RPMI8226 (cell line): Measurements from ENCODE around the gene SLC34A1.
"Not testable (repeated sequence)": the region's sequence is repeated elsewhere in the genome, so short reads cannot be mapped to it uniquely, and the experiment has no call there.

Experiments used
- DNase-seq: peaks from one replicate; pipeline ENCODE4 v3.0.0-alpha.2; 2015

Gene SLC34A1

GRCh38 chr5:177369645-177370440 is 14.4 kb upstream of the SLC34A1 start:
- peak; percentile 53 for DNase-seq

- DNase-seq, result no peak
Measured at GRCh38 chr5:177370488-177371119, 13.6 kb upstream of the SLC34A1 start.

- no peak for DNase-seq
Measured at GRCh38 chr5:177371120-177372033, 12.9 kb upstream of the SLC34A1 start.

GRCh38 chr5:177372034-177372896 is 12.0 kb upstream of the SLC34A1 start:
- DNase-seq, result no peak

GRCh38 chr5:177372910-177373309 is 11.3 kb upstream of the SLC34A1 start:
- DNase-seq, result no peak

- DNase-seq, result no peak
Measured at GRCh38 chr5:177373806-177374205, 10.4 kb upstream of the SLC34A1 start.

GRCh38 chr5:177374211-177374610 is 10.0 kb upstream of the SLC34A1 start:
- no peak for DNase-seq

- DNase-seq, result not testable (repeated sequence)
Measured at GRCh38 chr5:177375516-177375915, 8.7 kb upstream of the SLC34A1 start.

- no peak for DNase-seq
Measured at GRCh38 chr5:177376107-177376506, 8.1 kb upstream of the SLC34A1 start.

GRCh38 chr5:177377851-177378776 is 6.1 kb upstream of the SLC34A1 start:
- no peak for DNase-seq

GRCh38 chr5:177378884-177379883 is 5.0 kb upstream of the SLC34A1 start:
- DNase-seq, result no peak

- no peak for DNase-seq
Measured at GRCh38 chr5:177380805-177381126, 3.5 kb upstream of the SLC34A1 start.

GRCh38 chr5:177382423-177383029 is 1.7 kb upstream of the SLC34A1 start:
- DNase-seq, result peak; percentile 67

GRCh38 chr5:177383181-177383580 is 1.1 kb upstream of the SLC34A1 start:
- DNase-seq, result no peak

GRCh38 chr5:177385720-177386119 is 1.5 kb downstream of the SLC34A1 start:
- DNase-seq, result no peak

GRCh38 chr5:177386542-177386941 is 2.3 kb downstream of the SLC34A1 start:
- DNase-seq, result no peak

GRCh38 chr5:177387405-177387804 is 3.2 kb downstream of the SLC34A1 start:
- DNase-seq, result no peak

GRCh38 chr5:177388521-177389052 is 4.4 kb downstream of the SLC34A1 start:
- peak; percentile 38 for DNase-seq
